HepG2 (cell line): ENCODE results near the gene FEM1C. TPM values are rescaled to one million over a fixed set of nuclear protein-coding genes. Genes with fewer than 3 reads are reported as not detected.

Source experiments
- CENPX ChIP-seq: sonication (generic); formaldehyde crosslinking; IDR thresholded peaks from 2 replicates; pipeline ENCODE4 v1.9.0; 2021; ENCODE audit warnings: mild to moderate bottlenecking, missing genetic modification reagents, moderate library complexity
- EHMT2 ChIP-seq: fragments of 200-600 bp; sonication (generic); IDR thresholded peaks from 2 replicates; pipeline ENCODE4 v1.7.0; 2017; ENCODE audit warnings: antibody characterized with exemption, low read depth, low read length, borderline replicate concordance
- HBP1 ChIP-seq: IDR thresholded peaks from 2 replicates; pipeline ENCODE4 v1.6.1; 2016; ENCODE audit warnings: low read depth, control low read depth
- HES4 ChIP-seq: sonication (generic); formaldehyde crosslinking; IDR thresholded peaks from 2 replicates; pipeline ENCODE4 v1.9.0; 2021; ENCODE audit warnings: mild to moderate bottlenecking, missing genetic modification reagents, borderline replicate concordance
- KDM5B ChIP-seq: sonication (generic); formaldehyde crosslinking; IDR thresholded peaks from 2 replicates; pipeline ENCODE4 v1.4.0; 2020; ENCODE audit warnings: missing genetic modification reagents, mild to moderate bottlenecking, borderline replicate concordance
- LBX2 ChIP-seq: sonication (generic); formaldehyde crosslinking; IDR thresholded peaks from 2 replicates; pipeline ENCODE4 v1.5.0; 2020; ENCODE audit warnings: missing genetic modification reagents, mild to moderate bottlenecking, borderline replicate concordance
- MEIS2 ChIP-seq: sonication (generic); formaldehyde crosslinking; IDR thresholded peaks from 2 replicates; pipeline ENCODE4 v1.9.0; 2021; ENCODE audit warnings: mild to moderate bottlenecking, missing genetic modification reagents
- PAX8 ChIP-seq: sonication (generic); formaldehyde crosslinking; IDR thresholded peaks from 2 replicates; pipeline ENCODE4 v1.8.0; 2022; ENCODE audit warnings: mild to moderate bottlenecking, missing genetic modification reagents, borderline replicate concordance
- POGZ ChIP-seq: sonication (generic); formaldehyde crosslinking; IDR thresholded peaks from 2 replicates; pipeline ENCODE4 v1.4.0; 2020; ENCODE audit warnings: mild to moderate bottlenecking, missing genetic modification reagents
- POLR2G ChIP-seq: fragments of 200-400 bp; formaldehyde crosslinking; IDR thresholded peaks from 2 replicates; pipeline ENCODE4 v1.6.1; 2018; ENCODE audit warnings: mild to moderate bottlenecking, low read depth, low read length, moderate library complexity
- RORA ChIP-seq: sonication (generic); formaldehyde crosslinking; IDR thresholded peaks from 2 replicates; pipeline ENCODE4 v1.5.0; 2020; ENCODE audit warnings: mild to moderate bottlenecking, missing genetic modification reagents, moderate library complexity
- SKI ChIP-seq: fragments of 450-650 bp; IDR thresholded peaks from one replicate; pipeline ENCODE4 v1.6.1; 2018; ENCODE audit warnings: mild to moderate bottlenecking; ENCODE audit not compliant: partially characterized antibody
- SNRNP70 ChIP-seq: fragments of 200-400 bp; formaldehyde crosslinking; IDR thresholded peaks from 2 replicates; pipeline ENCODE4 v1.6.1; 2017; ENCODE audit warnings: mild to moderate bottlenecking, low read depth, low read length, moderate library complexity
- SUZ12 ChIP-seq: fragments of 150-350 bp; IDR thresholded peaks from 2 replicates; pipeline ENCODE4 v1.6.1; 2014; ENCODE audit warnings: low read depth, low read length
- TP53 ChIP-seq: sonication (generic); formaldehyde crosslinking; conservative IDR thresholded peaks from 2 replicates; pipeline ENCODE4 v1.4.0; 2020; ENCODE audit warnings: missing genetic modification reagents
- XBP1 ChIP-seq: sonication (generic); formaldehyde crosslinking; IDR thresholded peaks from 2 replicates; pipeline ENCODE4 v1.5.0; 2020; ENCODE audit warnings: missing genetic modification reagents
- ZMAT3 ChIP-seq: sonication (generic); formaldehyde crosslinking; conservative IDR thresholded peaks from 2 replicates; pipeline ENCODE4 v1.7.0; 2021; ENCODE audit warnings: missing genetic modification reagents
- ZNF580 ChIP-seq: IDR thresholded peaks from 2 replicates; pipeline ENCODE4 v1.6.1; 2016; ENCODE audit warnings: low read depth, borderline replicate concordance
- ZNF615 ChIP-seq: sonication (generic); formaldehyde crosslinking; IDR thresholded peaks from 2 replicates; pipeline ENCODE4 v1.5.0; 2020; ENCODE audit warnings: mild to moderate bottlenecking, missing genetic modification reagents, borderline replicate concordance
- ZNF724P ChIP-seq: sonication (generic); formaldehyde crosslinking; IDR thresholded peaks from 2 replicates; pipeline ENCODE4 v1.8.0; 2022; ENCODE audit warnings: missing genetic modification reagents, borderline replicate concordance
- ZNF781 ChIP-seq: sonication (generic); formaldehyde crosslinking; IDR thresholded peaks from 2 replicates; pipeline ENCODE4 v1.5.1; 2020; ENCODE audit warnings: borderline replicate concordance, mild to moderate bottlenecking, missing genetic modification reagents; ENCODE audit errors: not compliant biosample characterization
- ZNF839 ChIP-seq: sonication (generic); formaldehyde crosslinking; IDR thresholded peaks from 2 replicates; pipeline ENCODE4 v1.4.0; 2020; ENCODE audit warnings: missing genetic modification reagents, mild to moderate bottlenecking, borderline replicate concordance
- polyA plus RNA-seq, 8 experiments: library from polyadenylated mRNA; depleted of rRNA in 3 of 8; stranded (reverse) in 7 of 8; unstranded in 1 of 8; fragments of >200 nt; fragmentation: Illumina TruSeq in 4 of 8; extraction: Trizol in 4 of 8; gene quantifications; 2 replicates each; pipeline versions ENCODE4 v1.2.1 to v1.2.3, GENCODE V29; 2011 to 2016; ENCODE audit warnings: low read depth in 4 of 8, missing spikeins in 1 of 8, mixed read lengths in 1 of 8; ENCODE audit not compliant: insufficient read depth in 1 of 8
- total RNA-seq, 5 experiments: library from RNA; depleted of rRNA; stranded (reverse); fragments of >200 nt; fragmentation: Illumina TruSeq; extraction: Trizol; gene quantifications; 2 replicates each; pipeline ENCODE4 v1.2.3, GENCODE V29; 2016; ENCODE audit warnings: low read depth in 1 of 5
- TF ChIP-seq, protein P1 (sequence below): sonication (generic); formaldehyde crosslinking; IDR thresholded peaks from 2 replicates; pipeline ENCODE4 v1.4.0; 2020; ENCODE audit warnings: mild to moderate bottlenecking, missing genetic modification reagents
- TF ChIP-seq, protein P2 (sequence below): sonication (generic); formaldehyde crosslinking; IDR thresholded peaks from 2 replicates; pipeline ENCODE4 v1.5.0; 2020; ENCODE audit warnings: mild to moderate bottlenecking, missing genetic modification reagents, moderate library complexity

Gene FEM1C
- total and polyA plus RNA-seq, 2 of the 13 experiments (the other 11 are each of a cell fraction or from before 2014, with no cell fraction given) = 5.5 to 8.3 TPM

DNA sequence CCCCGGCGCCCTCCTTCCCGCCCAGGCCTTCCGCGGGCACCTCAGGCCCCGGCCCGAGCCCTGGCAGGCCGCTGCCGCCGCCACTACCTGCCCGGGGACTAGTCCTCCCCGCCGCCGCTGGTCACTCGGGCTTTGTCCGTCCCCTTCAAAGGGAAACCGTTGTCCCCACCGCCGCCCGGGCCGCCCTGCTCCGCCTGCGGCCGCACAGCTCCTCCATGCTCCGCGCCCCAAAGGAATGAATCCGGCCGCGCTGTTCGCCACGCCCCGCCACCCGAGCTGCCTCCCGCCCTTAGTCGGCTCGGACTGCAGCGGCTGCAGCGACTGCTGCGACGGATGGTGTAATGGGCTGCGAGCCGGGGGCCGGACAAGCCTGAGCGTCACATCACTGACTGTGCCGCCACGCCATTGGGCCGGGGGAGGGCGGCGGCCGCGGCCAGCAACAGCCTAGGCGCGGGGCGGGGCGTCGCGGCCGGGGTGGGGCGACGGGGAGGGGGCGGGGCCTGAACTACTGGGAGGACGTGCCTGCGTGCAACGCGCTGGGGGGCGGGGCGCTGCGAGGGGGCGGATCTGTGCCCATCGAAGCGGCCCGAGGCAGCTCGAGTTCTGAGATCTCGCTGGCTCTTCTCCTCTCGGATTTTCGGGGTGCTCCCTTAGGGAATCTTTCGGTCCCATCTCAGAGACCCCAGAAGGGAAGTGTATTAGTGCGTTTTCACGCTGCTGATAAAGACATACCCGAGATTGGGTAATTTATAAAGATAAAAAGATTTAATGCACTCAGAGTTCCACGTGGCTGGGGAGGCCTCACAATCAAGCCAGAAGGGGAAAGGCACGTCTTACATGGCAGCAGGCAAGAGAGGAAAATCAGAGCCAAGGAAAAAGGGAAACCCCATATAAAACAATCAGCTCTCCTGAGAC is at the start of gene FEM1C (continued):
- TF ChIP-seq ZNF781 (no peak), ZNF580 (CRISPR knock-in tag) (peak; percentile 88), HES4 (CRISPR knock-in tag) (peak; percentile 74; the same call in 1 of the 2 replicates), SNRNP70 (no peak), ZMAT3 (peak; percentile 70; the same call in 1 of the 2 replicates), TP53 (CRISPR knock-in tag) (no peak), ZNF615 (no peak), CENPX (no peak), ZNF724P (peak; percentile 82; the same call in 1 of the 2 replicates), POGZ (peak; percentile 80), LBX2 (no peak), SKI (peak; percentile 72), RORA (CRISPR knock-in tag) (no peak), HBP1 (CRISPR knock-in tag) (peak; percentile 94), POLR2G (peak; percentile 93), EHMT2 (no peak), PAX8 (CRISPR knock-in tag) (no peak; the same call in 1 of the 2 replicates), KDM5B (CRISPR knock-in tag) (peak; percentile 89), XBP1 (CRISPR knock-in tag) (no peak), SUZ12 (no peak), MEIS2 (CRISPR knock-in tag) (peak; percentile 51), ZNF839 (CRISPR knock-in tag) (no peak)
- TF ChIP-seq, protein P1, sequence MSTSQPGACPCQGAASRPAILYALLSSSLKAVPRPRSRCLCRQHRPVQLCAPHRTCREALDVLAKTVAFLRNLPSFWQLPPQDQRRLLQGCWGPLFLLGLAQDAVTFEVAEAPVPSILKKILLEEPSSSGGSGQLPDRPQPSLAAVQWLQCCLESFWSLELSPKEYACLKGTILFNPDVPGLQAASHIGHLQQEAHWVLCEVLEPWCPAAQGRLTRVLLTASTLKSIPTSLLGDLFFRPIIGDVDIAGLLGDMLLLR (CRISPR knock-in tag) = peak; percentile 69; the same call in 1 of the 2 replicates
- TF ChIP-seq, protein P2, sequence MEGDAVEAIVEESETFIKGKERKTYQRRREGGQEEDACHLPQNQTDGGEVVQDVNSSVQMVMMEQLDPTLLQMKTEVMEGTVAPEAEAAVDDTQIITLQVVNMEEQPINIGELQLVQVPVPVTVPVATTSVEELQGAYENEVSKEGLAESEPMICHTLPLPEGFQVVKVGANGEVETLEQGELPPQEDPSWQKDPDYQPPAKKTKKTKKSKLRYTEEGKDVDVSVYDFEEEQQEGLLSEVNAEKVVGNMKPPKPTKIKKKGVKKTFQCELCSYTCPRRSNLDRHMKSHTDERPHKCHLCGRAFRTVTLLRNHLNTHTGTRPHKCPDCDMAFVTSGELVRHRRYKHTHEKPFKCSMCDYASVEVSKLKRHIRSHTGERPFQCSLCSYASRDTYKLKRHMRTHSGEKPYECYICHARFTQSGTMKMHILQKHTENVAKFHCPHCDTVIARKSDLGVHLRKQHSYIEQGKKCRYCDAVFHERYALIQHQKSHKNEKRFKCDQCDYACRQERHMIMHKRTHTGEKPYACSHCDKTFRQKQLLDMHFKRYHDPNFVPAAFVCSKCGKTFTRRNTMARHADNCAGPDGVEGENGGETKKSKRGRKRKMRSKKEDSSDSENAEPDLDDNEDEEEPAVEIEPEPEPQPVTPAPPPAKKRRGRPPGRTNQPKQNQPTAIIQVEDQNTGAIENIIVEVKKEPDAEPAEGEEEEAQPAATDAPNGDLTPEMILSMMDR (CRISPR knock-in tag) = peak; percentile 26; the same call in 1 of the 2 replicates
